GM21786 (cell line): ENCODE data around the gene DUSP22.

ENCODE experiments used
- ATAC-seq: cut with Tn5 transposase; IDR thresholded peaks from one replicate; pipeline ENCODE4 v1.9.1; 2021; ENCODE audit not compliant: unreplicated experiment

Gene DUSP22

DNA sequence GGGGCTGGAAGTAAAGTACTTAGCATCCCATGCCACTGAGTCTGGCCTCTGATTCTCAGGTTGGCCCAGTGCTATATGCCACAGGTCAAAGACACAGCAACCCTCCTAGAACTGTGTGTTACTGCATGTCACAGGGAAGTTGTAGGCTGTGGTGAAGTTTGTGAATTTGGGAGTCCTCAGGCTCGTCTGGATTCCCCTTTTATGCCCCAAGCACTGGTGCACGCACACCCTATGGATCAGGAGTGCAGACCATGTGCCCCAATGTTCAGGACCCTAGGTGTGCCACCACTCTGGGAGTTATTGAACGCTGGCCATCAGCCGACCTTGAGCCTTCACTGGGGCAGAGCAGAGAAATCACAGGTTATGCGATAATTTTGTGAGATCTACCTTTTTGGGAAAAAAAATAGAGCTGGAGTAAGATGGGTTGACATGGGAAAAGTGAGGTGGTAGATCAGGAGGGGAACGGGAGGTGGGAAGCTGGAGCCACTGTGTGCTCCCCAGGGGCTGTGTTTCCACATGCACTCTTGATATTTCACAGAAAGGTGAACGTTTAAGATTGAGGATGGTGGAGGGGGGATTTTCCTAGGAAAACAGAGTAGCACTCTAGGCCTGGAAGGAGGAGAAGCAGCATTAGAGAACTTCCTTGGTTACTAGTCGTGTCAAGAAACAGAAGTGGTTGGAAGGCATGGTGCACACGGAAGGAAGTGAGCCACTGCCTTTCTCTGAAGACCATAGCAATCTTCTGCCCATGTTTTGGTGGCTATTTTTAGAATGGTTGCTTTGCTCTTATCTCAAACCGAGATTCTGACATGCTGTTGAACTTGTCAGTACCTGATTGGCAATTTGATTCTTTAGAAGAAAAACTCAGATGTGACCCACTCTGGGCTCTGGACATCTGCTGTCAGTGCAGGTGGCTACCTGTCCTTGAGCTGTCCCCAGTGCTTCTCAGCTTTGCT lies 44.1 kb downstream of the DUSP22 start:
- ATAC-seq = peak; percentile 37

DNA sequence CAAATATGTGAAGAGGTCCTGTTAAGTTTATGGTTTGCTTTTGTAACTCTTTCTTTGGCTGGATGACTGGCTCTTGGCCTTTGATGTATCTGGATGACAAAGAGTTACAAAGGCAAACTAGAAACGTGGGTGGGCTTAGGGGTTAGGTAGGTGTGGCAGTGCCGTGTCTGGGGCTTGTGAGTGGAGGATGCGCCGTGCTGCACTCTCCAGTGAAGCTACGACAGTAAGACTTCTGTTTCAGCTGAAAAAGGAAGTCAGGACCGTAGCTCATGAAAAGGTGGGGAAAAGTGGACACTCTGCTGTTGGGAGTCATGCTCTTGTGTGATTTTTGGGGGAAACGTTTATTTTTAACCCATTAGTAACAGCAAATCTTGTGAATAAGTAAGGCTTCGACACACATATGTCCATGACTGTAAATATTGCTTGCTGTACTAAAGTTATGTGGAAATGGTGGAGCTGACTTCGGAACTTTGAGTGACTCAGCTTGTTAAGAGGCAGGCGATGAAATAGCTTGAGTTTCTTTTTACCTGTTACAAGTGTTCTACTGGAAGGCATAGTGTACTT lies 45.6 kb downstream of the DUSP22 start:
- no peak for ATAC-seq

DNA sequence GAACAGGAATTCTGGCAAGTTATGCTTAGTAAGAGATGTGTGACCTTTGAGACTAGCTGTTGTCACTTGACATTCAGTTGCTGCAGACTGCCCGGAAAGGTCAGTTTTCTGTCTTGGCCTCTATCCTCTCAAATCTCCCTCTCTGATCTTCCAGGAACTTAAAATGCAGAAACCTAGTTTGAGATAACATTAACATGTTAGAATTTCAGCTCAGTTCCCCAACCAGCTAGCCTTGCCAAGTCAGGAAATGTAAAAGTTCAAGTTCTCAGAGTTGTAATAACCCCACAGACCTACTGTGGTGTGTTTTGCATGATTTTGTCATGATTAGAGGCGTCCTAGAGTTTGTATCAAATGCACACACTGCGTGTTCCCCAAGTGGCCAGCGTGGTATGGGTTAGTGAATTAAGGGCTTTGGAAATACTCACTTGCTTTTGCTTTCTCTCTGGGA lies 46.6 kb downstream of the DUSP22 start:
- no peak for ATAC-seq

DNA sequence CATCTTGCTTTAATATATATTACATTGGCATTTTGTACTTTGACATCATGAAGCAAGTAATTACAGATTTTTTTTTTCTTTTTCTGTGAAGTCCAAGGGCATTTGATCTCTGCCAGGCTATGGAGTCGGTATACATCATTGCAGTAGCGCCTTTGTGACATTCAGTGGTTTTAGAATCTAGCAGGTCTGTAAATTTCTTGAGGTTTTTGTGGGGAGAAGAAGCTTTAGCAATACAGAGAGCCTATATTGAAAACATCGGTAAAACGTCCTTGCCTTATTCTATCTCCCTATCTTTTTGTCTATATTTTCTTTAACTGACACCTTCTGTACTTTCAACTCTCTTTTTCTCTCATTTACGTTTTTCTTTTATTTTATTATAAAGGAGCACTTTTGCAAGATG lies 47.2 kb downstream of the DUSP22 start:
- no peak for ATAC-seq

- ATAC-seq = no peak
These were observed 48.1 kb downstream of the DUSP22 start for GRCh38 chr6:340186-340955.

DNA sequence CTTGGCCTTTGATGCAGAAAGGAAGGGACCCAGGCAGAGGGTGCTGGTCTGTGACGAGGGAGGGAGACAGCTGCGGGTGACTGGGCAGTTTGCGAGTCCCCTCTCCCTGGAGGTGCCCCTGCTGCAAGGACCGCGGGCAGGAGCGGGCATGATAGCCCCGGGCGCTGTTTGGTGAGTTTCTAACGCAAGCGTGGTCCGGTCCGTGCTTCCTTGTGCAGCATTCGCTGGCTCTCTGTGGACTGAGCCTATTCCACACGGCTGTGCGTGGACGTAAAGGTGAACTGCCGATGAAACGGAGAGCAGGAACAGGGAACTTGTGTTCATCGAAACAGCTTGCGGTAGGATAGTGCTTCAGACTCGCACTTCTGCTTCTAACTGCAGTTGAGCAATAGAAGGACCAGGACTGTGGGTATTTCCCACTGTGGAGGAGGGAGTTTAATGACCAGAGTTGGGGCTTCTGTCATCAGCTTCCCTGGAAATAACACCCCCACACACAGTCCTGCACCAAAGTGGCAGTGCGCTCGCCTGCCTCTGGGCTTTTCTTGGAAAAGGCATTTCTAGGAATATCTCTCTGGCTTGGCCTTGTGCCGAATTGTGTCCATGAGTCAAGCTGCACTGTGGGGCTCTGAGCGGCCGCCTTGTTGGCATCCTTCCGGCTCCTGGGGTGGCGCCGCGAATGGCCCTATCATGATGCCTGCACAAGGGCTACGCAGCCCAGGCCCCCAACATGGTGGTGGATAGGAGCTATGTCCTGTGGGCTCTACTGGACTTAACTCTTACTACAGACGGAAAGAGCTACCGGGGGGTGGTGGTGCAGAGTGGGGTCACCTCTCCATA lies 48.9 kb downstream of the DUSP22 start:
- peak; percentile 33 for ATAC-seq

GRCh38 chr6:341914-342831 lies 49.9 kb downstream of the DUSP22 start:
- ATAC-seq = peak; percentile 46

DNA sequence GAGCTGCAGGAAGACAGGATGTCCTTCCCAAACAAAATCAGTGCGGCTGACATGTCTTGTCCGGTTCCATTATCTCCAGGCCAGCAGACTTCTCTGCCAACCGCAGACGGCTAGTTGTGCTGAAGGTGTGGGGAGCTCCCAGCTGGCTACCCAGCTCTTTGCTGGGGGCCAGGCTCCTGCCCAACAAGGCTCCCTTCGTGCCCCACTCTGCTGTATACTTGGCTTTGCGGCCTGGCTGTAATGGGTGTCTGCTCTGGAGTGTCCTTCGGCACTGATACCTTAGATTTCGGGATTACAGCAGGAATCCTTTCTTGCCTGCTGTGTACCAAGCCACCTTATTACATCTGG lies 50.5 kb downstream of the DUSP22 start:
- no peak for ATAC-seq

DNA sequence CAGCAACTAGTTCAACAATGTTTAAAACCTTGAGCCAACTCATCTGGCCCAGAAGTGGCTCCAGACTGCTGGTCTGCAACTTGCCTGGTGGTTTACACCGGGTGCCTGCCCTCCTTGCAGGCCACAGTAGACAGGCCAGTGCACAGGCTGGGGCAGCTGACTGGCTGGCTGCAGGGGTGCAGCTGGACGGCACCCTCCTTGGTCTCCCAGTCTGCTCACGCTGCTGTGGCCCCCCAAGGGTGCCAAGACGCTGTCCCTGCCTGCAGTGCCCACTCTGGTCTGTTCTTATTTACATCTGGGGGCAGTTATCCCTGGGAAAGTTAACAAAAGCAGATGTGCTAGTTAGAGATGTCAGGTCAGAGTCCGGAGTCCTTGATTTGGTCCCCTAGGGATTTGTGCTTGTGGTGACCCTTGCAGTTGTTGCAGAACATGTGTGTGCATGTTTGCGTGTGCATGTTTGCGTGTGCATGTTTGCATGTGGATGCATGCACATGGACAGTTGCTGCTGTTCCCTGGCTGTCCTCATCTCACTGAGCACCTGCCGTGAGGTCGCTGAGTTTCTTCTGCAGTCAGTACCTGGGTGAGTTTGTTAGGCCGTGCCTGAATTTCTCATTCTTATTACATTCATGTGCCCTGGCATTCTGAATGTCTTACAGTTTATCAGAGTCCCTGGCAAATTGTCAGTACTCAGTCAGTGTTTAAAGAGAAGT lies 51.1 kb downstream of the DUSP22 start:
- ATAC-seq = no peak

DNA sequence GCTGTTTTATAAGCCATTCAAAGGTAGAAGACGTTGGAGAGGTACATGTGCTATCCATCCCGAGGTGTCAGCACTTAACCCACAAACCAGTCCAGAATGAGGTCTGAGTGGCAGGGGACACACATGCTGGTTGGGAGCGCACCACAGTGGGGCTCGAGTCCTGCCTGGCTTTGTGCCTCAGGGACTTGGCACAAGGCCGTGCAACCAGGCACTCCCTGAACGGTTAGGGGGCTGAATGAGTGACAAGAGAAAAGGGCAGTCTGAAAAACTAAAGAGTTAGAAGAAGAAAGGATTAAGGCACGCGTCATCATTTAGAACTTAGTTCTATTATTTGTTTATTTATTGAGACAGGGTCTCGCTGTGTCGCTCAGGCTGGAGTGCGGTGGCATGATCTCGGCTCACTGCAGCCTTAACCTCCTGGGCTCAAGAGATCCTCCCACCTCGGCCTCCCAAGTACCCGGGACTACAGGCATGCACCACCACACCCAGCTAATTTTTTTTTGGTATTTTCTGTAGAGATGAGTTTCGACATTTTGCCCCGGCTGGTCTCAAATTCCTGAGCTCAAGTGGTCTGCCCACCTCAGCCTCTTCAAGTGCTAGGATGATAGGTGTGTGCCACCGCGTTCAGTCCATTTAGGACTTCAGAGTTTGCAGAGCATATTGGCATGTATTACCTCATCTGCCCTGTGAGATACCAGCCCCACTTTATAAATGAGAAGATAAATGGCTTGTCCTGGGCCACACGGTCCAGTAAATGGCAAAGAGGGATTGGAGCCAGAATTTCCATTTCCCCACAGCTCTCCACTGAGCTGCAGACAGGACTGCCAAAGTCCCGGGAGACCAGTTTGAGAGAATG lies 51.9 kb downstream of the DUSP22 start:
- no peak for ATAC-seq

DNA sequence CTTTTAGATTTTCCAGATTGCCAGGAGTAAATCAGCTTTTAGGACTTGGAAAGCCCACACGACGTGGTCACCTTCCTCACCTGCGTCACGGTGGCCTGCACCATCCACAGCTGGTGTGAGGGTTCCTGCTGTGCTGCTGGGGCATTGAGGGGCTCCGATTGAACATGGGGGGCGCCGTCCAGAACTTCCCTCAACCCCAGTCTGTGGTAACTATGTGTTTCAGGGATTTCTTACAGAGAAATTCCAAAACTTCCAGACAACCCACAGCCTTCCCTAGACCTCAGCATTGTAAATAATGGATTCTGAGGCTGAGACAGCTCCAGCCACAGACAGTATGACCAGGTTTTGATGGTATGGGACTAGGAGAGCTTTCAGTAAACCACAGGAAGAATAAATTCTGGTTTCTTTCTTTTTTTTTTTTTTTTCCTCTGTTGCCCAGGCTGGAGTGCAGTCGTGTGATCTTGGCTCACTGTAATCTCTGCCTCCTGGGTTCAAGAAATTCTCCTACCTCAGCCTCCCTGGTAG lies 52.6 kb downstream of the DUSP22 start:
- no peak for ATAC-seq

- ATAC-seq = no peak
These were observed 53.6 kb downstream of the DUSP22 start for GRCh38 chr6:345747-346385.

DNA sequence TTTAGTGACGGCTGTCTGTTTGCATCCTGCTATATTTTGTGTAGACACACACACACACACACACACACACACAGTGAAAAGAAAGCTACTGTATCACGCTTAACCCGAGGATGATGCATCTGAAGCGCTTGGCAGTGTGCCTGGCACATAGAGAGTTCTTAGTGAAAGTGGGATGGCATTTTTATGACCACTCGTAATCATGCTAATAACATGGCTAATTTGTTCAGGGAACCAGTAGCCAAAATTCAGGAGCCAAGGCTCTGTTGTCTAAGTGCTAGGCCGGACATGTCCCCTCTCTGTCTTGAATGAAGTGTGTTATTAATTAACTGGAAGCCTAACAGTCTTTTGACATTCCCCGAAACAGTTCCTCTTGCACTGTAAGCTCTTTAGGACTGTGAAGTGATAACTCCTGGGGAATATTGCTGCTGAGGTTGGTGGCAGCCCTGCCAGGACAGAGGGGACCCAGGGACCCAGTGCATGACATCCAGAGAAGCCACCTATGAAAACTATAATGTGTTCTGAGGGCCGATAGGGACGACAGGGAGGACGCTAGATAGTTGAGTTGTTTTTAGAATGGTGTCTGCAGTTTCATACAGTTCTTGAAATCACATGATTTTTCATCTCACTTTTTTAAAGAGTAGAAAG lies 54.2 kb downstream of the DUSP22 start:
- no peak for ATAC-seq

DNA sequence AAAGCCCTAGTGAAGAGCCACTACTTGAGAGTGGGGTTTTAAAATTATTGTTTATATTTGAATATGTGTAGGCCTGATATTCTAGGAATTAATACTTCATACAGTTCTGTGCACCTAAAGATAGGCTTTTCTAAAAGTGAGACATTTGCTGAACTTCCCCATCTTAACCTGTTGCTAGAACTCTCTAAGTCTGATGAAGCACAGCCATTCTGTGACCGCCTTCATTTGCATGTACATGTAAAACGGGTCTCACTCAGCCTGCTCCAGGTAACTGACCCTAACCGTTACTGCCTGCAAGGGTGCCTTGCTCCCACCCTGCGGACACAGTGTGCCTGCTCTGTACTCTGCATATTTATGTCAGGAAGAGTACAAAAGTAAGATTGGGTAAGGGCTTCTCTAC lies 54.9 kb downstream of the DUSP22 start:
- peak; percentile 83 for ATAC-seq

- ATAC-seq = no peak
These were observed 55.9 kb downstream of the DUSP22 start for GRCh38 chr6:347951-348859.

DNA sequence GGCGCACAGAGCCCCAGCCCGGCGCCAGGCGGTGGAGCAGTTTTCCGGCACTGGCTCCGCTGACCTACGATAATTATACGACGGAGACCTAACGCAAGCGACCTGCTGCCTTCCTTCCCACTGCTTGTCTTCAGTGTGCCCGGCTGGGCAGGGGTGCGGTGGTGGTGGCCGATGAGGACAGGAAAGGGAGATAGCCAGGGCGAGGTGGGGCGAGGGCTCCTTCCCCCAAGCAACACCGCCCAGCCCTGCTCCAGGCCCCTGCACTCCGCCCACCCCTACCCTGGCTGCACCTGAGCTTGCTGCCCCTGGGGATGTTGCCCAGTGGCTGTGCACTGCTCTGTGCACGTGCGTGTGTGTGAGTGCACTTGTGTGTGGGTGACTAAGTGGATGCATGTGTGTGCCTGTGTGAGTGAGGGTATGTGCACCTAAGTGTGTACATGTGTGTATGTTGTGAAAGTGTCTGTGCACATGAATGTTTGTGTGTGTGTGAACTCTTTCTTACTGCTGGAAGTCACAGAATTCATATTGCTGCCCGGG lies 56.6 kb downstream of the DUSP22 start:
- ATAC-seq = no peak
